Colon (tissue), 2 donors: ENCODE results near the gene AXIN1.

ENCODE experiments used
- FAIRE-seq: peaks from 2 replicates; lab custom pipeline; 2012; peaks lifted over from hg19 to GRCh38; lab: Jason Lieb, UNC
- donor health status: control.
- donor health status: control.

AXIN1 gene

DNA sequence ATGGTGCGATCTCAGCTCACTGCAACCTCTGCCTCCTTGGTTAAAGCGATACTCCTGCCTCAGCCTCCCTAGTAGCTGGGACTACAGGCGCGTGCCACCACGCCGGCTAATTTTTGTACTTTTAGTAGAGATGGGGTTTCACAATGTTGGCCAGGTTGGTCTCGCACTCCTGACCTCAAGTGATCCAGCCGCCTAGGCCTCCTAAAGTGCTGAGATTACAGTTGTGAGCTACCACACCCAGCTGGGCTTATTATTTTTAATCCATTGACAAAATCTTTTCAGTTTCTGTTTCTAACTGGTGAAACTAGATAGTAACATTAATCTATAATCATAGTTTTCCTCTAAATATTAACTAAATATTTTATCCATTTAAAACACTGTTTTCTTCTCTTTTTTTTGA is 112.0 kb downstream of the AXIN1 start:
- FAIRE-seq = no peak

DNA sequence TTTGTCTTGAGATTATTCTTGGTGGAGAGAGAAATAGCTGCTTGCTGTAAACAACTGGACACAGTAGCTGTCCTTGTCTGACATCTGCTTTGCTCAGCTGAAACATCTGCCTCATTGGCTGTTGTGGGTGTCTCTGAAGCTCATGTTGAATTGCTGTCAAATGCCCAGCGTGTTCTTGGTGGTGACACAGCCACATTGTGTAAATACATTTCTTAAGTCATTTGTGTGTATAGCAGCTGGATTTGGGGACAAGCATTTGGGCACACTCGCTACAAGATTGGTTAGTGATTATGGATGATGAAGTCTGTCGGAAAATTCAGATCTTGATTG is 112.6 kb downstream of the AXIN1 start:
- no peak for FAIRE-seq
